ENCODE results near the gene OR4N2.
"Not testable (repeated sequence)": the region's sequence is repeated elsewhere in the genome, so short reads cannot be mapped to it uniquely, and the experiment has no call there.

OR4N2 gene

DNA sequence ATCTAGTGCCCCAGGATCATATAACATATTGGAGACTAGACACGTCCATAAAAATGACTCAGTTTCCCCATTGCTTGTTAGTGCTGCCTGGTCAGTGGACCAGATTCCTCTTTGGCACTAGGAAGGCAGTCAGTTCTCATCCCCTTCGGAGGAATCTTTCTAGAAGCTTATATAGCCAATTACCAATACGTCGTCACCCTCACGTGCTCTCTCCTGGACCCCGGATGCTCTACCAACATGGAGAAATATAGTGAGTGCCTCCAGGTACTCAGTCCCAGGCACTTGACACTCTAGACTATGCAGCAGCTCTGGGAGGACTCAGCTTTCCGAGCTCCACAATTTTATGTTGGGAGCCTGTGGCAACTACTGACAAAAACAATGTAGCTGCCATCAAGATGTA, 15.4 kb upstream of the OR4N2 start:
- H3K4me3 ChIP-seq (ENCODE audit: low read depth, low read length); H3K9ac ChIP-seq; H2AFZ ChIP-seq; H3K4me2 ChIP-seq (ENCODE audit: low read length); H3K79me2 ChIP-seq; H3K27me3 ChIP-seq (ENCODE audit: control insufficient read depth, insufficient read depth, low read length); H3K9me3 ChIP-seq (ENCODE audit: control insufficient read depth, low read length); H3K36me3 ChIP-seq (ENCODE audit: control insufficient read depth, insufficient read depth, low read length); H3K4me1 ChIP-seq; H3K27ac ChIP-seq: not testable (repeated sequence)

DNA sequence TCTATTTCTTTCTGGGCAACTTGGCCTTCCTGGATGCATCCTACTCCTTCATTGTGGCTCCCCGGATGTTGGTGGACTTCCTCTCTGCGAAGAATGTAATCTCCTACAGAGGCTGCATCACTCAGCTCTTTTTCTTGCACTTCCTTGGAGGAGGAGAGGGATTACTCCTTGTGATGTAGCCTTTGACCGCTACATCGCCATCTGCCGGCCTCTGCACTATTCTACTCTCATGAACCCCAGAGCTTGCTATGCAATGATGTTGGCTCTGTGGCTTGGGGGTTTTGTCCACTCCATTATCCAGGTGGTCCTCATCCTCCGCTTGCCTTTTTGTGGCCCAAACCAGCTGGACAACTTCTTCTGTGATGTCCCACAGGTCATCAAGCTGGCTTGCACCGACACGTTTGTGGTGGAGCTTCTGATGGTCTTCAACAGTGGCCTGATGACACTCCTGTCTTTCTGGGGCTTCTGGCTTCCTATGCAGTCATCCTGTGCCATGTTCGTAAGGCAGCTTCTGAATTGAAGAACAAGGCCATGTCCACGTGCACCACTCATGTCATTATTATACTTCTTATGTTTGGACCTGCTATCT, 7.0 kb upstream of the OR4N2 start:
- H3K4me3 ChIP-seq (ENCODE audit: low read depth, low read length); H3K9me3 ChIP-seq (ENCODE audit: control insufficient read depth, low read length); H2AFZ ChIP-seq; H3K36me3 ChIP-seq (ENCODE audit: control insufficient read depth, insufficient read depth, low read length); H3K27me3 ChIP-seq (ENCODE audit: control insufficient read depth, insufficient read depth, low read length); H3K79me2 ChIP-seq; H3K9ac ChIP-seq; H3K27ac ChIP-seq; H3K4me2 ChIP-seq (ENCODE audit: low read length); H3K4me1 ChIP-seq: not testable (repeated sequence)

GRCh38 chr14:19799880-19800279, 3.7 kb upstream of the OR4N2 start:
- H3K9ac ChIP-seq: no peak overlapping the region
- TF ChIP-seq, protein P1, sequence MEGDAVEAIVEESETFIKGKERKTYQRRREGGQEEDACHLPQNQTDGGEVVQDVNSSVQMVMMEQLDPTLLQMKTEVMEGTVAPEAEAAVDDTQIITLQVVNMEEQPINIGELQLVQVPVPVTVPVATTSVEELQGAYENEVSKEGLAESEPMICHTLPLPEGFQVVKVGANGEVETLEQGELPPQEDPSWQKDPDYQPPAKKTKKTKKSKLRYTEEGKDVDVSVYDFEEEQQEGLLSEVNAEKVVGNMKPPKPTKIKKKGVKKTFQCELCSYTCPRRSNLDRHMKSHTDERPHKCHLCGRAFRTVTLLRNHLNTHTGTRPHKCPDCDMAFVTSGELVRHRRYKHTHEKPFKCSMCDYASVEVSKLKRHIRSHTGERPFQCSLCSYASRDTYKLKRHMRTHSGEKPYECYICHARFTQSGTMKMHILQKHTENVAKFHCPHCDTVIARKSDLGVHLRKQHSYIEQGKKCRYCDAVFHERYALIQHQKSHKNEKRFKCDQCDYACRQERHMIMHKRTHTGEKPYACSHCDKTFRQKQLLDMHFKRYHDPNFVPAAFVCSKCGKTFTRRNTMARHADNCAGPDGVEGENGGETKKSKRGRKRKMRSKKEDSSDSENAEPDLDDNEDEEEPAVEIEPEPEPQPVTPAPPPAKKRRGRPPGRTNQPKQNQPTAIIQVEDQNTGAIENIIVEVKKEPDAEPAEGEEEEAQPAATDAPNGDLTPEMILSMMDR (IDR thresholded peaks at IDR 0.05): no peak
- H3K36me3 ChIP-seq (ENCODE audit: control insufficient read depth, insufficient read depth, low read length): no peaks in the 10 kb centered on the region
- H3K27ac ChIP-seq: no peak overlapping the region
- H3K27me3 ChIP-seq (ENCODE audit: control insufficient read depth, insufficient read depth, low read length): no peaks in the 10 kb centered on the region
- no peaks in the 10 kb centered on the region for H3K79me2 ChIP-seq
- H3K9me3 ChIP-seq (ENCODE audit: control insufficient read depth, low read length): no peaks in the 10 kb centered on the region
- H2AFZ ChIP-seq: no peak overlapping the region
- no peak overlapping the region for H3K4me2 ChIP-seq (ENCODE audit: low read length)
- H3K4me1 ChIP-seq: no peaks in the 10 kb centered on the region
- H3K4me3 ChIP-seq (ENCODE audit: low read depth, low read length): no peak overlapping the region

DNA sequence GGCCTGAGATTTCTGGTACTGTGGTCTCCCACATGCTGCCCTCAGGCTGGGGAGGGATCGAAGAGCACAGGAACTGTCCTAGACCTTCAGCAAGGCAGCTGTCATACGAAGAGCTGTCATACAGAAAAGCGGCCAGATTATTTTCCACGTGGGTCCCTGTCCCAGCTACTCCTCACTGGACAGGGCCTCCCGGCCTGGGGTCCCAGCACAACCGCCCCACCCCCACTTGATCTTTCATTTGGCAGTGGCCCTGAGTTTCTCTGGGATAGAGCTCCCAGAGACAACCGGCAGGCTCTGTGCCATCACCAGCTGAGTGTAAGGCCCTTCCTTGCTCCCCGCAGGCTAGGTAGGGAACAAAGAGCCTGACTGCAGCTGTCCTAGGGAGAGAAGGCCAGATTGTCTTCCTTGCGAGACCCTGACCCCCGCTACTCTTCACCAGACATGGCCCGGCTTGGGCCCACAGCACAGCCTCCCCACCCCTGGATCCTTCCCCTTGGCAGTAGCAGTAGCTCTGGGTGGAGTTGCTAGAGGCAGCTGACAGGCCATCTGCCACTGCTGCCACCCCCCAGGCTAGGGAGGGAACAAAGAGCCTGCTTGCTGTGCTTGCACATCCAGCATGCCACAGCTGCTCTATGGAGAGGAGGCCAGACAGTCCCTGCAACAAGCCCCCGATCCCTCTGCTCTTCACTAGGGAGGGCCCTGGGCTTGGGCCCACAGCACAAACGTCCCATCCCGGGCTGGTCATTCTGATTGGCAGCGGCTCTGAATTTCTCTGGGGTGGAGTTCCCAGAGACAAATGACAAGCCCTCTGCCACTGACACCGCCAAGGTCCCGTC, 3.1 kb upstream of the OR4N2 start:
- Histone ChIP-seq H3K9me3 (ENCODE audit: control insufficient read depth, low read length) (no peaks in the 10 kb centered on the region), H3K36me3 (ENCODE audit: control insufficient read depth, insufficient read depth, low read length) (no peaks in the 10 kb centered on the region), H3K9ac (no peak overlapping the region), H3K4me1 (no peaks in the 10 kb centered on the region), H3K27ac (no peak overlapping the region), H3K27me3 (ENCODE audit: control insufficient read depth, insufficient read depth, low read length) (no peaks in the 10 kb centered on the region), H2AFZ (no peak overlapping the region), H3K4me2 (ENCODE audit: low read length) (no peak overlapping the region), H3K79me2 (no peaks in the 10 kb centered on the region), H3K4me3 (ENCODE audit: low read depth, low read length) (no peak overlapping the region)
- TF ChIP-seq, protein P1 (IDR thresholded peaks at IDR 0.05): no peak

GRCh38 chr14:19801118-19801464, 2.5 kb upstream of the OR4N2 start:
- H2AFZ ChIP-seq: no peak overlapping the region
- no peaks in the 10 kb centered on the region for H3K4me1 ChIP-seq
- H3K36me3 ChIP-seq (ENCODE audit: control insufficient read depth, insufficient read depth, low read length): no peaks in the 10 kb centered on the region
- no peak overlapping the region for H3K27ac ChIP-seq
- no peak overlapping the region for H3K4me2 ChIP-seq (ENCODE audit: low read length)
- H3K27me3 ChIP-seq (ENCODE audit: control insufficient read depth, insufficient read depth, low read length): no peaks in the 10 kb centered on the region
- TF ChIP-seq, protein P1 (IDR thresholded peaks at IDR 0.05): no peak
- H3K4me3 ChIP-seq (ENCODE audit: low read depth, low read length): no peak overlapping the region
- H3K9ac ChIP-seq: no peak overlapping the region
- H3K9me3 ChIP-seq (ENCODE audit: control insufficient read depth, low read length): no peaks in the 10 kb centered on the region
- no peaks in the 10 kb centered on the region for H3K79me2 ChIP-seq

GRCh38 chr14:19813171-19813920, 9.8 kb downstream of the OR4N2 start:
- H3K4me3 ChIP-seq (ENCODE audit: low read depth, low read length); H3K36me3 ChIP-seq (ENCODE audit: control insufficient read depth, insufficient read depth, low read length); H2AFZ ChIP-seq; H3K9ac ChIP-seq; H3K4me2 ChIP-seq (ENCODE audit: low read length); H3K4me1 ChIP-seq; H3K9me3 ChIP-seq (ENCODE audit: control insufficient read depth, low read length); H3K27ac ChIP-seq; H3K27me3 ChIP-seq (ENCODE audit: control insufficient read depth, insufficient read depth, low read length); H3K79me2 ChIP-seq: not testable (repeated sequence)

DNA sequence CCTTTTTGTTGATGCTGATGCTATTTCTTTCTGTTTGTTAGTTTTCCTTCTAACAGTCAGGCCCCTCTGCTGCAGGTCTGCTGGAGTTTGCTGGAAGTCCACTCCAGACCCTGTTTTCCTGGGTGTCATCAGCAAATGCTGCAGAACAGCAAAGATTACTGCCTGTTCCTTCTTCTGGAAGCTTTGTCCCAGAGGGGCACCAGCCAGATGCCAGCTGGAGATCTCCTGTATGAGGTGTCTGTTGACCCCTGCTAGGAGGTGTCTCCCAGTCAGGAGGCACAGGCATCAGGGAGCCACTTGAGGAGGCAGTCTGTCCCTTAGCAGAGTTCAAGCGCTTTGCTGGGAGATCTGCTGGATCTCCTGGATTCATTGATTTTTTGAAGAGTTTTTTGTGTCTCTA, 16.3 kb downstream of the OR4N2 start:
- not testable (repeated sequence) for H2AFZ ChIP-seq; H3K27me3 ChIP-seq (ENCODE audit: control insufficient read depth, insufficient read depth, low read length); H3K4me1 ChIP-seq; H3K4me2 ChIP-seq (ENCODE audit: low read length); H3K4me3 ChIP-seq (ENCODE audit: low read depth, low read length); H3K79me2 ChIP-seq; H3K36me3 ChIP-seq (ENCODE audit: control insufficient read depth, insufficient read depth, low read length); H3K9ac ChIP-seq; H3K27ac ChIP-seq; H3K9me3 ChIP-seq (ENCODE audit: control insufficient read depth, low read length)

- H3K4me1 ChIP-seq; H3K4me3 ChIP-seq (ENCODE audit: low read depth, low read length); H3K9ac ChIP-seq; H3K27me3 ChIP-seq (ENCODE audit: control insufficient read depth, insufficient read depth, low read length); H2AFZ ChIP-seq; H3K9me3 ChIP-seq (ENCODE audit: control insufficient read depth, low read length); H3K36me3 ChIP-seq (ENCODE audit: control insufficient read depth, insufficient read depth, low read length); H3K79me2 ChIP-seq; H3K27ac ChIP-seq; H3K4me2 ChIP-seq (ENCODE audit: low read length): not testable (repeated sequence)
Observed at GRCh38 chr14:19821016-19821415, 17.4 kb downstream of the OR4N2 start.
